Panc1 (cell line): ENCODE results near the gene CLEC16A.

Experiments
- SIN3A ChIP-seq: IDR thresholded peaks from 2 replicates; pipeline ENCODE4 v1.6.1; 2012; ENCODE audit warnings: low read depth, mild to moderate bottlenecking, low read length, moderate library complexity, borderline replicate concordance; ENCODE audit not compliant: insufficient read depth
- TF ChIP-seq, protein P1 (sequence below): fragments of 450-650 bp; IDR thresholded peaks from 2 replicates; pipeline ENCODE4 v1.5.1; 2017; ENCODE audit warnings: mild to moderate bottlenecking

- TF ChIP-seq, protein P1, sequence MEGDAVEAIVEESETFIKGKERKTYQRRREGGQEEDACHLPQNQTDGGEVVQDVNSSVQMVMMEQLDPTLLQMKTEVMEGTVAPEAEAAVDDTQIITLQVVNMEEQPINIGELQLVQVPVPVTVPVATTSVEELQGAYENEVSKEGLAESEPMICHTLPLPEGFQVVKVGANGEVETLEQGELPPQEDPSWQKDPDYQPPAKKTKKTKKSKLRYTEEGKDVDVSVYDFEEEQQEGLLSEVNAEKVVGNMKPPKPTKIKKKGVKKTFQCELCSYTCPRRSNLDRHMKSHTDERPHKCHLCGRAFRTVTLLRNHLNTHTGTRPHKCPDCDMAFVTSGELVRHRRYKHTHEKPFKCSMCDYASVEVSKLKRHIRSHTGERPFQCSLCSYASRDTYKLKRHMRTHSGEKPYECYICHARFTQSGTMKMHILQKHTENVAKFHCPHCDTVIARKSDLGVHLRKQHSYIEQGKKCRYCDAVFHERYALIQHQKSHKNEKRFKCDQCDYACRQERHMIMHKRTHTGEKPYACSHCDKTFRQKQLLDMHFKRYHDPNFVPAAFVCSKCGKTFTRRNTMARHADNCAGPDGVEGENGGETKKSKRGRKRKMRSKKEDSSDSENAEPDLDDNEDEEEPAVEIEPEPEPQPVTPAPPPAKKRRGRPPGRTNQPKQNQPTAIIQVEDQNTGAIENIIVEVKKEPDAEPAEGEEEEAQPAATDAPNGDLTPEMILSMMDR: no peak
- no peak for TF ChIP-seq SIN3A
Measured at GRCh38 chr16:11118479-11118878, 174.1 kb downstream of the CLEC16A start.
